ENCODE data around the gene YAP1.

GRCh38 chr11:102114032-102114431, 3.8 kb downstream of the YAP1 start:
- TF ChIP-seq, protein P1, sequence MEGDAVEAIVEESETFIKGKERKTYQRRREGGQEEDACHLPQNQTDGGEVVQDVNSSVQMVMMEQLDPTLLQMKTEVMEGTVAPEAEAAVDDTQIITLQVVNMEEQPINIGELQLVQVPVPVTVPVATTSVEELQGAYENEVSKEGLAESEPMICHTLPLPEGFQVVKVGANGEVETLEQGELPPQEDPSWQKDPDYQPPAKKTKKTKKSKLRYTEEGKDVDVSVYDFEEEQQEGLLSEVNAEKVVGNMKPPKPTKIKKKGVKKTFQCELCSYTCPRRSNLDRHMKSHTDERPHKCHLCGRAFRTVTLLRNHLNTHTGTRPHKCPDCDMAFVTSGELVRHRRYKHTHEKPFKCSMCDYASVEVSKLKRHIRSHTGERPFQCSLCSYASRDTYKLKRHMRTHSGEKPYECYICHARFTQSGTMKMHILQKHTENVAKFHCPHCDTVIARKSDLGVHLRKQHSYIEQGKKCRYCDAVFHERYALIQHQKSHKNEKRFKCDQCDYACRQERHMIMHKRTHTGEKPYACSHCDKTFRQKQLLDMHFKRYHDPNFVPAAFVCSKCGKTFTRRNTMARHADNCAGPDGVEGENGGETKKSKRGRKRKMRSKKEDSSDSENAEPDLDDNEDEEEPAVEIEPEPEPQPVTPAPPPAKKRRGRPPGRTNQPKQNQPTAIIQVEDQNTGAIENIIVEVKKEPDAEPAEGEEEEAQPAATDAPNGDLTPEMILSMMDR (IDR thresholded peaks at IDR 0.05; ENCODE audit: borderline replicate concordance, extremely low read depth, low read length, poor library complexity, severe bottlenecking): no peak
- no peak for TF ChIP-seq EZH2 (IDR thresholded peaks at IDR 0.05; ENCODE audit: borderline replicate concordance, low read depth, low read length, severe bottlenecking)

Data from DND-41 (cell line).